HepG2 (cell line): ENCODE data around the gene VWA2. TPM values are rescaled to one million over a fixed set of nuclear protein-coding genes. Genes with fewer than 3 reads are reported as not detected.

Source experiments
- ATAC-seq: fragments of 200-7000 bp; cut with Tn5 transposase; 3 replicates; pipeline ENCODE4 v1.9.1; 2020; ENCODE audit warnings: mild to moderate bottlenecking, moderate library complexity
- BruUV-seq: library from RNA; stranded (reverse); fragments of 400-500 nt; replicated peaks from 2 replicates; lab custom pipeline; 2021; lab: Mats Ljungman, UMichigan
- CTCF ChIA-PET: fragments of 300-600 bp; formaldehyde crosslinking; extraction: SDS; loops from one replicate; lab custom pipeline; 2021; ENCODE audit warnings: low total read pairs, inconsistent platforms, low intra/inter-chr PET ratio; lab: Yijun Ruan, JAX
- POLR2A ChIA-PET: fragments of 350-600 bp; sonication (Branson Sonifier 250); formaldehyde crosslinking; loops from one replicate; lab custom pipeline; 2020; ENCODE audit warnings: antibody characterized with exemption, inconsistent platforms; lab: Yijun Ruan, JAX
- DNase-seq: peaks from one replicate; pipeline ENCODE4 v3.0.0-alpha.2; 2015; ENCODE audit warnings: low spot score
- FAIRE-seq: peaks from 3 replicates; lab custom pipeline; 2011; peaks lifted over from hg19 to GRCh38; lab: Jason Lieb, UNC
- H2AFZ ChIP-seq: one replicate; pipeline ENCODE4 v1.6.1; 2011; ENCODE audit warnings: low read length, inconsistent platforms
- H3K27ac ChIP-seq: fragments of 300-600 bp; 3 replicates; pipeline ENCODE4 v1.8.0; 2011; ENCODE audit warnings: mixed run types, mild to moderate bottlenecking, mixed read lengths, low read length, inconsistent platforms; ENCODE audit not compliant: insufficient read depth; ENCODE audit errors: extremely low read length
- H3K27me3 ChIP-seq, 2 experiments: fragments of 200-600 bp in 1 of 2; 2 replicates in 1 of 2; 3 replicates in 1 of 2; pipeline versions ENCODE4 v1.6.0 to v1.8.0; 2011; ENCODE audit warnings: low read length in 2 of 2, mild to moderate bottlenecking in 2 of 2, moderate library complexity in 2 of 2, inconsistent platforms in 1 of 2; ENCODE audit not compliant: insufficient read depth in 2 of 2, control insufficient read depth in 1 of 2
- H3K36me3 ChIP-seq, 2 experiments: fragments of 200-600 bp in 1 of 2; replicated peaks in 1 of 2; 2 replicates in 1 of 2; 3 replicates in 1 of 2; pipeline versions ENCODE4 v1.5.1 to v1.8.0; 2011; ENCODE audit warnings: low read length in 2 of 2, inconsistent platforms in 1 of 2; ENCODE audit not compliant: insufficient read depth in 2 of 2, control insufficient read depth in 1 of 2
- H3K4me1 ChIP-seq: 2 replicates; pipeline ENCODE4 v1.5.1; 2012; ENCODE audit warnings: low read length, inconsistent platforms; ENCODE audit not compliant: insufficient read depth
- H3K4me2 ChIP-seq: 2 replicates; pipeline ENCODE4 v1.6.0; 2011; ENCODE audit warnings: low read depth, low read length, inconsistent platforms
- H3K4me3 ChIP-seq, 3 experiments: fragments of 200-600 bp in 1 of 3; sonication (generic), shearing (Covaris generic) in 1 of 3; replicated peaks in 1 of 3; 2 replicates each; pipeline ENCODE4 v1.5.1; 2011 to 2016; ENCODE audit warnings: low read length in 3 of 3, inconsistent platforms in 2 of 3, low read depth in 2 of 3, mild to moderate bottlenecking in 2 of 3, control low read depth in 1 of 3, mixed read lengths in 1 of 3; ENCODE audit not compliant: insufficient read depth in 1 of 3
- H3K79me2 ChIP-seq: one replicate; pipeline ENCODE4 v1.6.1; 2011; ENCODE audit warnings: low read length, inconsistent platforms; ENCODE audit not compliant: insufficient read depth
- H3K9ac ChIP-seq: 2 replicates; pipeline ENCODE4 v1.6.0; 2011; ENCODE audit warnings: mild to moderate bottlenecking, low read depth, low read length, inconsistent platforms; ENCODE audit not compliant: insufficient read depth
- H3K9me3 ChIP-seq: 2 replicates; pipeline ENCODE4 v1.5.1; 2012; ENCODE audit warnings: mild to moderate bottlenecking, low read length
- H4K20me1 ChIP-seq: 2 replicates; pipeline ENCODE4 v1.6.0; 2011; ENCODE audit warnings: inconsistent platforms, mild to moderate bottlenecking, low read length, moderate library complexity; ENCODE audit not compliant: insufficient read depth
- ARID2 ChIP-seq: sonication (generic); formaldehyde crosslinking; IDR thresholded peaks from 2 replicates; pipeline ENCODE4 v1.8.1; 2022; ENCODE audit warnings: mild to moderate bottlenecking, missing genetic modification reagents, borderline replicate concordance
- CSRNP2 ChIP-seq: sonication (generic); formaldehyde crosslinking; conservative IDR thresholded peaks from 2 replicates; pipeline ENCODE4 v1.8.0; 2022; ENCODE audit warnings: low read depth, missing genetic modification reagents
- HNRNPK ChIP-seq: fragments of 200-400 bp; formaldehyde crosslinking; IDR thresholded peaks from 2 replicates; pipeline ENCODE4 v1.6.1; 2018; ENCODE audit warnings: low read length, low read depth, moderate library complexity, mild to moderate bottlenecking; ENCODE audit not compliant: poor library complexity, severe bottlenecking
- SETDB1 ChIP-seq: sonication (generic); formaldehyde crosslinking; IDR thresholded peaks from 2 replicates; pipeline ENCODE4 v1.5.1; 2020; ENCODE audit warnings: missing genetic modification reagents, mild to moderate bottlenecking, borderline replicate concordance
- SP5 ChIP-seq: IDR thresholded peaks from 2 replicates; pipeline ENCODE4 v1.6.1; 2016; ENCODE audit warnings: low read depth, borderline replicate concordance
- ZBTB26 ChIP-seq: IDR thresholded peaks from 2 replicates; pipeline ENCODE4 v1.6.1; 2016; ENCODE audit warnings: missing compliant biosample characterization, missing genetic modification reagents, borderline replicate concordance
- WGBS: methylation state at CpG from one replicate; pipeline ENCODE4 v1.1.6; 2017; ENCODE audit warnings: low lambda C conversion rate; 5-methylcytosine and 5-hydroxymethylcytosine counted together
- in situ Hi-C: cut with HindIII; loops from 2 replicates; pipeline ENCODE4 v1.10.0; 2017; ENCODE audit warnings: low pct_unique_long_range_greater_than_20kb; ENCODE audit not compliant: extremely low pct_ligation_motif_present
- intact Hi-C: fragments of 100-400 bp; cut with micrococcal nuclease; formaldehyde crosslinking; loops from one replicate; pipeline ENCODE4 v1.10.0; 2022; ENCODE audit not compliant: unreplicated experiment
- polyA plus RNA-seq, 8 experiments: library from polyadenylated mRNA; depleted of rRNA in 3 of 8; stranded (reverse) in 7 of 8; unstranded in 1 of 8; fragments of >200 nt; fragmentation: Illumina TruSeq in 4 of 8; extraction: Trizol in 4 of 8; gene quantifications; 2 replicates each; pipeline versions ENCODE4 v1.2.1 to v1.2.3, GENCODE V29; 2011 to 2016; ENCODE audit warnings: low read depth in 4 of 8, missing spikeins in 1 of 8, mixed read lengths in 1 of 8; ENCODE audit not compliant: insufficient read depth in 1 of 8
- total RNA-seq, 5 experiments: library from RNA; depleted of rRNA; stranded (reverse); fragments of >200 nt; fragmentation: Illumina TruSeq; extraction: Trizol; gene quantifications; 2 replicates each; pipeline ENCODE4 v1.2.3, GENCODE V29; 2016; ENCODE audit warnings: low read depth in 1 of 5

The VWA2 gene
- total and polyA plus RNA-seq, 2 of the 13 experiments (the other 11 are each of a cell fraction or from before 2014, with no cell fraction given), result not detected

- CTCF ChIA-PET, result no interaction called here
- WGBS, result 11% methylated on average over 3 of the region's 3 CpGs
- no peak for FAIRE-seq
Measured at GRCh38 chr10:114202812-114203211, 36.2 kb upstream of the VWA2 start.

More at GRCh38 chr10:114202812-114203211, 36.2 kb upstream of the VWA2 start:
- intact Hi-C loops, result no loop called here
- POLR2A ChIA-PET, result no interaction called here
- H3K4me3 ChIP-seq, result no peak overlapping the region
- no peaks in the 10 kb centered on the region for H3K79me2 ChIP-seq
- ATAC-seq, result no peak
- H3K9ac ChIP-seq, result no peak overlapping the region
- no peak overlapping the region for H2AFZ ChIP-seq
- in situ Hi-C loops, result no loop called here
- H3K27me3 ChIP-seq, result peaks cover 0 to 30% of the 10 kb centered on the region in 2 experiments; a peak in 1 of 5 replicates
- no peaks in the 10 kb centered on the region for H3K36me3 ChIP-seq
- no peaks in the 10 kb centered on the region for H4K20me1 ChIP-seq
- no peak for DNase-seq
- H3K4me1 ChIP-seq, result no peaks in the 10 kb centered on the region
- H3K4me2 ChIP-seq, result no peak overlapping the region
- H3K9me3 ChIP-seq, result no peaks in the 10 kb centered on the region
- BruUV-seq, result no TSS peak
- TF ChIP-seq CSRNP2 (CRISPR knock-in tag) (no peak), HNRNPK (no peak), SETDB1 (CRISPR knock-in tag) (no peak), ARID2 (CRISPR knock-in tag) (no peak), ZBTB26 (CRISPR knock-in tag) (no peak), SP5 (CRISPR knock-in tag) (no peak)
- no peak overlapping the region for H3K27ac ChIP-seq
